Measurements from ENCODE around the gene ANOS1.
"Not testable (repeated sequence)": the region's sequence is repeated elsewhere in the genome, so short reads cannot be mapped to it uniquely, and the experiment has no call there.

The ANOS1 gene

GRCh38 chrX:8731559-8732395 lies at the start of gene ANOS1:
Gene ANOS1 (minus strand): TSS chrX:8732137. CDS start chrX:8732036, 101 bp downstream.
- no peak for DNase-seq (ENCODE audit: low read depth)

- DNase-seq (ENCODE audit: low read depth) = no peak
These were observed 41.2 kb upstream of the ANOS1 start for GRCh38 chrX:8773117-8773516.

- DNase-seq (ENCODE audit: low read depth) = no peak
These were observed 28.1 kb upstream of the ANOS1 start for GRCh38 chrX:8760021-8760420.

- DNase-seq (ENCODE audit: low read depth) = not testable (repeated sequence)
These were observed 26.8 kb upstream of the ANOS1 start for GRCh38 chrX:8758706-8759105.

- DNase-seq (ENCODE audit: low read depth) = not testable (repeated sequence)
These were observed 25.9 kb upstream of the ANOS1 start for GRCh38 chrX:8757609-8758389.

- DNase-seq (ENCODE audit: low read depth) = no peak
These were observed 23.9 kb upstream of the ANOS1 start for GRCh38 chrX:8755813-8756212.

GRCh38 chrX:8755116-8755515 lies 23.2 kb upstream of the ANOS1 start:
- no peak for DNase-seq (ENCODE audit: low read depth)

- DNase-seq (ENCODE audit: low read depth) = no peak
These were observed 17.8 kb upstream of the ANOS1 start for GRCh38 chrX:8749697-8750096.

- DNase-seq (ENCODE audit: low read depth) = no peak
These were observed 16.9 kb upstream of the ANOS1 start for GRCh38 chrX:8748855-8749254.

GRCh38 chrX:8743126-8743732 lies 11.3 kb upstream of the ANOS1 start:
- peak; percentile 32 for DNase-seq (ENCODE audit: low read depth)

- no peak for DNase-seq (ENCODE audit: low read depth)
These were observed 10.0 kb upstream of the ANOS1 start for GRCh38 chrX:8741981-8742380.

GRCh38 chrX:8738588-8739189 lies 6.8 kb upstream of the ANOS1 start:
- no peak for DNase-seq (ENCODE audit: low read depth)

GRCh38 chrX:8737883-8738282 lies 5.9 kb upstream of the ANOS1 start:
- no peak for DNase-seq (ENCODE audit: low read depth)

- no peak for DNase-seq (ENCODE audit: low read depth)
These were observed 952 bp downstream of the ANOS1 start for GRCh38 chrX:8730812-8731558.

GRCh38 chrX:8729811-8730210 lies 2.1 kb downstream of the ANOS1 start:
- DNase-seq (ENCODE audit: low read depth) = no peak

GRCh38 chrX:8728932-8729535 lies 2.9 kb downstream of the ANOS1 start:
- DNase-seq (ENCODE audit: low read depth) = no peak

- DNase-seq (ENCODE audit: low read depth) = no peak
These were observed 5.8 kb downstream of the ANOS1 start for GRCh38 chrX:8726031-8726652.

- DNase-seq (ENCODE audit: low read depth) = no peak
These were observed 7.6 kb downstream of the ANOS1 start for GRCh38 chrX:8724300-8724699.

- DNase-seq (ENCODE audit: low read depth) = no peak
These were observed 10.4 kb downstream of the ANOS1 start for GRCh38 chrX:8721536-8721935.

- no peak for DNase-seq (ENCODE audit: low read depth)
These were observed 11.8 kb downstream of the ANOS1 start for GRCh38 chrX:8720136-8720535.

GRCh38 chrX:8717354-8717753 lies 14.6 kb downstream of the ANOS1 start:
- no peak for DNase-seq (ENCODE audit: low read depth)

Data from stimulated activated CD8-positive, alpha-beta memory T cell treated with anti-CD3 and anti-CD28 coated beads, Interleukin-12 subunit alpha, Interleukin-12 subunit beta, amount 100 ng/mL, for 1 hour (primary cell).